ENCODE measurements around the gene ANKRD22. TPM values are rescaled to one million over a fixed set of nuclear protein-coding genes. Genes with fewer than 3 reads are reported as not detected.

ANKRD22 gene
- total and polyA plus RNA-seq, 10 of the 15 experiments (the other 5 are each of a cell fraction or from before 2014, with no cell fraction given) = 0.30 to 1.3 (median 0.71) TPM

GRCh38 chr10:88861036-88861435 lies 9.4 kb upstream of the ANKRD22 start:
- H3K27ac ChIP-seq (ENCODE audit: control insufficient read depth, insufficient read depth) = no peak overlapping the region
- no peak overlapping the region for H3K9ac ChIP-seq (ENCODE audit: control insufficient read depth, insufficient read depth, low read length)
- POLR2A ChIA-PET = no interaction called here
- SMC1A ChIA-PET (ENCODE audit: uncharacterized antibody, unreplicated experiment) = interaction anchor here (7.2 kb wide), 1 partner anchor 25 kb away, joined by 82 read pairs; no protein-coding TSS in a partner anchor
- H3K4me2 ChIP-seq (ENCODE audit: control insufficient read depth, insufficient read depth) = no peak overlapping the region
- DNase-seq (ENCODE audit: low read depth, low spot score) (no peak), FAIRE-seq (no peak), ATAC-seq (no peak)
- TF ChIP-seq NR2F1 (conservative IDR thresholded peaks at IDR 0.05) = no peak
- no peak for TF ChIP-seq POLR2A (IDR thresholded peaks at IDR 0.05; ENCODE audit: low read depth, low read length)
- no peak for TF ChIP-seq MXI1 (IDR thresholded peaks at IDR 0.05; ENCODE audit: low read depth, low read length)
- TF ChIP-seq BACH1 (IDR thresholded peaks at IDR 0.05; ENCODE audit: borderline replicate concordance) = no peak
- TF ChIP-seq HDAC6 (IDR thresholded peaks at IDR 0.05; ENCODE audit: unreplicated experiment) = no peak
- TF ChIP-seq SMC3 (IDR thresholded peaks at IDR 0.05; ENCODE audit: borderline replicate concordance, low read length) = no peak
- TF ChIP-seq STAT1 (conservative IDR thresholded peaks at IDR 0.05) = no peak
- TF ChIP-seq POU2F2 (IDR thresholded peaks at IDR 0.05; ENCODE audit: borderline replicate concordance, low read depth, low read length) = no peak
- TF ChIP-seq NFYB (IDR thresholded peaks at IDR 0.05; ENCODE audit: insufficient read depth, low read depth, low read length) = no peak
- no peak for TF ChIP-seq CHD4 (IDR thresholded peaks at IDR 0.05)
- no peak for TF ChIP-seq DPF2 (IDR thresholded peaks at IDR 0.05)
- TF ChIP-seq BMI1 (IDR thresholded peaks at IDR 0.05; ENCODE audit: borderline replicate concordance) = no peak
- TF ChIP-seq HSF1 (IDR thresholded peaks at IDR 0.05; ENCODE audit: low read depth, low read length) = no peak
- TF ChIP-seq JUND (IDR thresholded peaks at IDR 0.05; ENCODE audit: low read depth, low read length) = no peak
- TF ChIP-seq SMAD5 (IDR thresholded peaks at IDR 0.05; ENCODE audit: low read depth) = no peak
- TF ChIP-seq ZNF24 (IDR thresholded peaks at IDR 0.05) = no peak
- TF ChIP-seq LARP7 (IDR thresholded peaks at IDR 0.05) = no peak
- no peak for TF ChIP-seq YBX1 (IDR thresholded peaks at IDR 0.05)
- no peak for TF ChIP-seq CHD2 (IDR thresholded peaks at IDR 0.05; ENCODE audit: borderline replicate concordance, low read depth, low read length)
- no peak for TF ChIP-seq GATAD2B (conservative IDR thresholded peaks at IDR 0.05; ENCODE audit: low read depth)
- H3K36me3 ChIP-seq (ENCODE audit: control insufficient read depth in 2 of 2, insufficient read depth in 2 of 2, low read length in 1 of 2) = no peaks in the 10 kb centered on the region
- no TSS peak for BruUV-seq (replicated peaks)
- in situ Hi-C loops (cut with MboI) (no loop called here), intact Hi-C loops (cut with micrococcal nuclease; ENCODE audit: unreplicated experiment) (no loop called here)
- no peaks in the 10 kb centered on the region for H3K9me3 ChIP-seq (replicated peaks; ENCODE audit: control insufficient read depth, insufficient read depth, low read length)
- no peaks in the 10 kb centered on the region for H3K27me3 ChIP-seq (replicated peaks in 1 of 2; ENCODE audit: control insufficient read depth in 2 of 2, insufficient read depth in 2 of 2, low read length in 1 of 2)
- no peaks in the 10 kb centered on the region for H3K79me2 ChIP-seq (ENCODE audit: control insufficient read depth, insufficient read depth, low read length)
- H4K20me1 ChIP-seq (ENCODE audit: control insufficient read depth, insufficient read depth) = no peaks in the 10 kb centered on the region
- no peak overlapping the region for H3K4me3 ChIP-seq
- no peaks in the 10 kb centered on the region for H3K4me1 ChIP-seq (ENCODE audit: control insufficient read depth, insufficient read depth, low read length)
- H2AFZ ChIP-seq (ENCODE audit: control insufficient read depth, low read depth, low read length) = no peak overlapping the region
- CTCF ChIA-PET = interaction anchor here (1.2 to 11.9 kb wide), 4 partner anchors 8 to 72 kb away, joined by 4 to 160 read pairs (median 6); no protein-coding TSS in a partner anchor
- RAD21 ChIA-PET (ENCODE audit: unreplicated experiment) = interaction anchor here (1.0 to 1.5 kb wide), 3 partner anchors 25 to 72 kb away, joined by 3 to 6 read pairs (median 4); no protein-coding TSS in a partner anchor
- 52% methylated on average over 1 of the region's 1 CpG for WGBS (ENCODE audit: insufficient coverage, insufficient replicate concordance, low lambda C conversion rate, missing lambda C conversion rate)

Measured in GM12878 (cell line).